ENCODE data around the gene ADM. TPM values are rescaled to one million over a fixed set of nuclear protein-coding genes. Genes with fewer than 3 reads are reported as not detected.
"Not testable (repeated sequence)": the region's sequence is repeated elsewhere in the genome, so short reads cannot be mapped to it uniquely, and the experiment has no call there.

ADM gene
- total RNA-seq: 51.2 TPM

GRCh38 chr11:10304495-10305261, at the start of gene ADM:
Gene ADM (plus strand): TSS chr11:10305073. CDS start chr11:10305701, 628 bp downstream.
- peak; percentile 71 for DNase-seq

GRCh38 chr11:10255388-10256125, 49.3 kb upstream of the ADM start:
- no peak for DNase-seq

- no peak for DNase-seq
Observed at GRCh38 chr11:10257478-10257877, 47.4 kb upstream of the ADM start.

- no peak for DNase-seq
Observed at GRCh38 chr11:10261821-10262220, 43.1 kb upstream of the ADM start.

GRCh38 chr11:10263929-10264328, 40.9 kb upstream of the ADM start:
- no peak for DNase-seq

- not testable (repeated sequence) for DNase-seq
Observed at GRCh38 chr11:10264716-10265115, 40.2 kb upstream of the ADM start.

- no peak for DNase-seq
Observed at GRCh38 chr11:10265936-10266335, 38.9 kb upstream of the ADM start.

GRCh38 chr11:10267821-10268220, 37.1 kb upstream of the ADM start:
- no peak for DNase-seq

- DNase-seq: no peak
Observed at GRCh38 chr11:10268746-10269488, 36.0 kb upstream of the ADM start.

- no peak for DNase-seq
Observed at GRCh38 chr11:10272132-10272531, 32.7 kb upstream of the ADM start.

- no peak for DNase-seq
Observed at GRCh38 chr11:10273738-10274137, 31.1 kb upstream of the ADM start.

- DNase-seq: no peak
Observed at GRCh38 chr11:10274726-10275125, 30.1 kb upstream of the ADM start.

GRCh38 chr11:10275714-10276113, 29.2 kb upstream of the ADM start:
- no peak for DNase-seq

- no peak for DNase-seq
Observed at GRCh38 chr11:10282117-10282516, 22.8 kb upstream of the ADM start.

- DNase-seq: no peak
Observed at GRCh38 chr11:10283991-10284390, 20.9 kb upstream of the ADM start.

- no peak for DNase-seq
Observed at GRCh38 chr11:10285148-10285802, 19.6 kb upstream of the ADM start.

- no peak for DNase-seq
Observed at GRCh38 chr11:10287140-10287539, 17.7 kb upstream of the ADM start.

- DNase-seq: no peak
Observed at GRCh38 chr11:10287766-10288715, 16.8 kb upstream of the ADM start.

- DNase-seq: no peak
Observed at GRCh38 chr11:10288881-10289764, 15.8 kb upstream of the ADM start.

- DNase-seq: no peak
Observed at GRCh38 chr11:10289765-10290380, 15.0 kb upstream of the ADM start.

Measured in tongue (tissue), 2 donors.